ENCODE results near the gene CABP1. TPM values are rescaled to one million over a fixed set of nuclear protein-coding genes. Genes with fewer than 3 reads are reported as not detected.
"Not testable (repeated sequence)": the region's sequence is repeated elsewhere in the genome, so short reads cannot be mapped to it uniquely, and the experiment has no call there.

The CABP1 gene
- total RNA-seq, 1 donor from 2014 or later = 1.2 TPM

GRCh38 chr12:120598674-120599463 is 41.6 kb upstream of the CABP1 start:
- Mint-ChIP-seq H3K4me1 (no peaks in the 10 kb centered on the region), H3K4me3 (no peak overlapping the region), H3K9me3 (no peaks in the 10 kb centered on the region), H3K36me3 (ENCODE audit: low read depth) (no peaks in the 10 kb centered on the region), H3K27me3 (ENCODE audit: low read depth) (no peaks in the 10 kb centered on the region), H3K27ac (ENCODE audit: unreplicated experiment) (no peak overlapping the region)
- TF ChIP-seq CTCF (conservative IDR thresholded peaks at IDR 0.05) = no peak
- DNase-seq (ENCODE audit: low read depth, low spot score) = no peak

GRCh38 chr12:120599672-120600552 is 40.5 kb upstream of the CABP1 start:
- TF ChIP-seq CTCF (conservative IDR thresholded peaks at IDR 0.05) = no peak
- H3K4me3 Mint-ChIP-seq = no peak overlapping the region
- no peak for DNase-seq (ENCODE audit: low read depth, low spot score)

DNA sequence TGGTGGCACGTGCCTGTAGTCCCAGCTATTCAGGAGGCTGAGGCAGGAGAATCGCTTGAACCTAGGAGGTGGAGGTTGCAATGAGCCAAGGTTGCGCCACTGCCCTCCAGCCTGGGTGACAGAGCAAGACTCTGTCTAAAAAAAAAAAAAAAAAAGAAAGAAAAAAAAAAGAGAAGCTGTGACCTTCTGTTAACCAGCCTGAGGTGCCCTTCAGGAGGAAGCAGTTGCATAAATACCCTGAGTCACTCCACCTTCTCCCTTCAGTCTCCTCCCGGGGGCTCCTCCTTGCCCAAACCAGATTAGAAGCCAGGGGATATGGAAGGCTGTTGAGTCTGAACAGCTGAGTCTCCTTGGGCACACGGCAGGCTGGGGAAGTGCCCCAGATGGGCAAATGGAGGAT is 38.0 kb upstream of the CABP1 start:
- not testable (repeated sequence) for H3K27me3 Mint-ChIP-seq (ENCODE audit: low read depth); H3K27ac Mint-ChIP-seq (ENCODE audit: unreplicated experiment); H3K36me3 Mint-ChIP-seq (ENCODE audit: low read depth); H3K4me1 Mint-ChIP-seq; H3K4me3 Mint-ChIP-seq; H3K9me3 Mint-ChIP-seq; DNase-seq (ENCODE audit: low read depth, low spot score)

More at GRCh38 chr12:120599672-120600552, 40.5 kb upstream of the CABP1 start:
- Mint-ChIP-seq H3K9me3 (no peaks in the 10 kb centered on the region), H3K36me3 (ENCODE audit: low read depth) (no peaks in the 10 kb centered on the region), H3K4me1 (no peaks in the 10 kb centered on the region), H3K27ac (ENCODE audit: unreplicated experiment) (no peak overlapping the region), H3K27me3 (ENCODE audit: low read depth) (no peaks in the 10 kb centered on the region)

GRCh38 chr12:120610560-120610959 is 29.9 kb upstream of the CABP1 start:
- Mint-ChIP-seq H3K27ac (ENCODE audit: unreplicated experiment) (no peak overlapping the region), H3K27me3 (ENCODE audit: low read depth) (peaks cover 38% of the 10 kb centered on the region), H3K36me3 (ENCODE audit: low read depth) (no peaks in the 10 kb centered on the region), H3K4me3 (no peak overlapping the region), H3K9me3 (no peaks in the 10 kb centered on the region), H3K4me1 (no peaks in the 10 kb centered on the region)
- no peak for TF ChIP-seq CTCF (conservative IDR thresholded peaks at IDR 0.05)
- DNase-seq (ENCODE audit: low read depth, low spot score) = no peak

GRCh38 chr12:120611534-120611933 is 28.9 kb upstream of the CABP1 start:
- Mint-ChIP-seq H3K27me3 (ENCODE audit: low read depth) (peaks cover 36% of the 10 kb centered on the region), H3K27ac (ENCODE audit: unreplicated experiment) (peak overlapping the region; percentile 46)
- DNase-seq (ENCODE audit: low read depth, low spot score); H3K4me1 Mint-ChIP-seq; H3K4me3 Mint-ChIP-seq; H3K9me3 Mint-ChIP-seq; H3K36me3 Mint-ChIP-seq (ENCODE audit: low read depth): not testable (repeated sequence)

DNA sequence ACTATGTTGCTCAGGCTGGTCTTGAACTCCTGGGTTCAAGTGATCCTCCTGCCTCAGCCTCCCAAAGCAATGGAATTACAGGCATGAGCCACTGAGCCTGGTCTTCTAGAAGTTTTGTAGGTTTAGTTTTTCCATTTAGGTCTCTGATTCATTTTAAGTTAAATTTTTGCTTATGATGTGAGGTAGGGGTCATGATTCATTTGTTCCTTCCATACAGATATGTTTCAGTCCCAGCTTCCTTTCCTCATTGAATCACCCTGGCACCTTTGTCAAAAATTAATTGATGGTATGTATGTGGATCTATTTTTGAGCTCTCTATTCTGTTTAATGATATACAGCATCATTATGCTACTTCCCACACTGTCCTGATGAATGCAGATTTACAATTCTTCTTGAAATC is 25.6 kb upstream of the CABP1 start:
- H3K27ac Mint-ChIP-seq (ENCODE audit: unreplicated experiment) = no peak overlapping the region
- no peaks in the 10 kb centered on the region for H3K9me3 Mint-ChIP-seq
- peaks cover 57% of the 10 kb centered on the region for H3K27me3 Mint-ChIP-seq (ENCODE audit: low read depth)
- peaks cover 9% of the 10 kb centered on the region for H3K4me1 Mint-ChIP-seq
- DNase-seq (ENCODE audit: low read depth, low spot score) = no peak
- no peak overlapping the region for H3K4me3 Mint-ChIP-seq
- H3K36me3 Mint-ChIP-seq (ENCODE audit: low read depth) = no peaks in the 10 kb centered on the region
- no peak for TF ChIP-seq CTCF (conservative IDR thresholded peaks at IDR 0.05)

DNA sequence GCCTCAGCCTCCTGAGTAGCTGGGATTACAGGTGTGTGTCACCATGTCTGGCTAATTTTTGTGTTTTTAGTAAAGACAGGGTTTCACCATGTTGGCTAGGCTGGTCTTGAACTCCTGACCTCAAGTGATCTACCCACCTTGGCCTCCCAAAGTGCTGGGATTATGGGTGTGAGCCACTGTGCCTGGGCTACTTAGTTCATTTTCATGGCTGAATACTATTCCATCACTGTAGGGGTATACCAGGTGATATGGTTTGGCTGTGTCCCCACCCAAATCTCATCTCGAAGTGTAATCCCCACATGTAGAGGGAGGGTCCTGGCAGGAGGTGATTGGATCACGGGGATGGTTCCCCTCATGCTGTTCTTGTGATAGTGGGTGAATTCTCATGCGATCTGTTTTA is 23.2 kb upstream of the CABP1 start:
- not testable (repeated sequence) for H3K9me3 Mint-ChIP-seq, H3K4me1 Mint-ChIP-seq
- H3K27me3 Mint-ChIP-seq (ENCODE audit: low read depth) = peaks cover 54% of the 10 kb centered on the region

GRCh38 chr12:120617767-120618166 is 22.7 kb upstream of the CABP1 start:
- H3K4me1 Mint-ChIP-seq; H3K36me3 Mint-ChIP-seq (ENCODE audit: low read depth); H3K4me3 Mint-ChIP-seq; H3K9me3 Mint-ChIP-seq; DNase-seq (ENCODE audit: low read depth, low spot score); H3K27ac Mint-ChIP-seq (ENCODE audit: unreplicated experiment): not testable (repeated sequence)
- peaks cover 50% of the 10 kb centered on the region for H3K27me3 Mint-ChIP-seq (ENCODE audit: low read depth)

More for the DNA sequence above, 23.2 kb upstream of the CABP1 start:
- not testable (repeated sequence) for H3K4me3 Mint-ChIP-seq; H3K36me3 Mint-ChIP-seq (ENCODE audit: low read depth); H3K27ac Mint-ChIP-seq (ENCODE audit: unreplicated experiment); DNase-seq (ENCODE audit: low read depth, low spot score)
